Endothelial cell of umbilical vein (primary cell): Measurements from ENCODE around the gene RNF157. TPM values are rescaled to one million over a fixed set of nuclear protein-coding genes. Genes with fewer than 3 reads are reported as not detected.

ENCODE experiments used
- BruUV-seq: library from RNA; stranded (reverse); fragments of 400-500 nt; replicated peaks from 2 replicates; lab custom pipeline; 2021; lab: Mats Ljungman, UMichigan
- CTCF ChIA-PET: fragments of 300-600, 350-600 bp; sonication (Branson Sonifier 250); formaldehyde crosslinking; loops from one replicate; lab custom pipeline; 2021; ENCODE audit warnings: antibody characterized with exemption, inconsistent platforms; lab: Charles Lee
- POLR2A ChIA-PET: fragments of 300-600, 350-600 bp; sonication (Branson Sonifier 250); formaldehyde crosslinking; loops from one replicate; lab custom pipeline; 2021; ENCODE audit warnings: antibody characterized with exemption, inconsistent platforms; lab: Charles Lee
- DNase-seq: peaks from one replicate; pipeline ENCODE4 v3.0.0-alpha.2; 2011; ENCODE audit warnings: low read depth, low spot score
- FAIRE-seq: peaks from 2 replicates; lab custom pipeline; 2011; peaks lifted over from hg19 to GRCh38; lab: Jason Lieb, UNC
- H2AFZ ChIP-seq: 2 replicates; pipeline ENCODE4 v1.6.0; 2012; ENCODE audit warnings: low read depth, low read length, control low read depth, inconsistent platforms
- H3K27ac ChIP-seq: 2 replicates; pipeline ENCODE4 v1.5.1; 2011; ENCODE audit warnings: low read depth, mild to moderate bottlenecking, control low read depth, low read length, moderate library complexity; ENCODE audit not compliant: insufficient read depth
- H3K27me3 ChIP-seq, 2 experiments: 2 replicates each; pipeline versions ENCODE4 v1.6.0 to v1.6.1; 2011; ENCODE audit warnings: low read length in 2 of 2, mixed read lengths in 1 of 2; ENCODE audit not compliant: control insufficient read depth in 2 of 2, insufficient read depth in 2 of 2
- H3K36me3 ChIP-seq, 2 experiments: 2 replicates in 1 of 2; 3 replicates in 1 of 2; pipeline ENCODE4 v1.5.1; 2011; ENCODE audit warnings: low read length in 2 of 2, mild to moderate bottlenecking in 1 of 2, moderate library complexity in 1 of 2; ENCODE audit not compliant: control insufficient read depth in 2 of 2, insufficient read depth in 2 of 2; ENCODE audit errors: extremely low read depth in 1 of 2
- H3K4me1 ChIP-seq: 3 replicates; pipeline ENCODE4 v1.5.1; 2011; ENCODE audit warnings: mild to moderate bottlenecking, low read length; ENCODE audit not compliant: control insufficient read depth, insufficient read depth; ENCODE audit errors: extremely low read depth
- H3K4me2 ChIP-seq: 2 replicates; pipeline ENCODE4 v1.6.1; 2011; ENCODE audit warnings: low read length, control low read depth, mixed read lengths; ENCODE audit not compliant: insufficient read depth
- H3K4me3 ChIP-seq, 3 experiments: fragments of 200-600 bp in 1 of 3; sonication (generic), shearing (Covaris generic) in 1 of 3; replicated peaks in 1 of 3; 2 replicates each; pipeline ENCODE4 v1.5.1; 2011 to 2016; ENCODE audit warnings: control low read depth in 3 of 3, low read length in 3 of 3, mild to moderate bottlenecking in 2 of 3, inconsistent platforms in 1 of 3, low read depth in 1 of 3, moderate library complexity in 1 of 3; ENCODE audit not compliant: insufficient read depth in 1 of 3
- H3K79me2 ChIP-seq: 2 replicates; pipeline ENCODE4 v1.6.0; 2012; ENCODE audit warnings: low read length, inconsistent platforms; ENCODE audit not compliant: control insufficient read depth, insufficient read depth
- H3K9ac ChIP-seq: replicated peaks from 2 replicates; pipeline ENCODE3; 2011; ENCODE audit warnings: low read length, control low read depth; ENCODE audit not compliant: insufficient read depth; ENCODE audit errors: extremely low read depth
- H3K9me1 ChIP-seq: replicated peaks from 3 replicates; pipeline ENCODE4 v1.6.0; 2011; ENCODE audit warnings: mild to moderate bottlenecking, low read length; ENCODE audit not compliant: control insufficient read depth, insufficient read depth; ENCODE audit errors: extremely low read depth
- H3K9me3 ChIP-seq: replicated peaks from 2 replicates; pipeline ENCODE4 v1.5.1; 2012; ENCODE audit warnings: low read length, inconsistent platforms; ENCODE audit not compliant: control insufficient read depth, insufficient read depth
- H4K20me1 ChIP-seq: replicated peaks from 2 replicates; pipeline ENCODE3; 2011; ENCODE audit warnings: mild to moderate bottlenecking, low read length; ENCODE audit not compliant: control insufficient read depth, insufficient read depth; ENCODE audit errors: extremely low read depth
- EZH2 ChIP-seq: IDR thresholded peaks from 2 replicates; pipeline ENCODE4 v1.6.1; 2012; ENCODE audit warnings: borderline replicate concordance, low read depth, mild to moderate bottlenecking, moderate library complexity, low read length, inconsistent platforms; ENCODE audit not compliant: severe bottlenecking
- JUN ChIP-seq: IDR thresholded peaks from 2 replicates; pipeline ENCODE4 v1.6.1; 2011; ENCODE audit warnings: borderline replicate concordance, low read depth; ENCODE audit not compliant: insufficient read length, insufficient read depth
- MYC ChIP-seq: IDR thresholded peaks from one replicate; pipeline ENCODE4 v1.6.1; 2011; ENCODE audit warnings: mild to moderate bottlenecking, low read depth, low read length
- POLR2A ChIP-seq: IDR thresholded peaks from 2 replicates; pipeline ENCODE4 v1.6.1; 2012; ENCODE audit warnings: low read depth, mild to moderate bottlenecking, control low read depth, low read length
- dilution Hi-C: fragments of 300-500 bp; cut with MboI; formaldehyde crosslinking; loops from one replicate; pipeline ENCODE4 v1.15.0; 2019; ENCODE audit warnings: low sequenced_read_pairs; ENCODE audit not compliant: extremely low pct_ligation_motif_present
- intact Hi-C: fragments of 100-400 bp; cut with micrococcal nuclease; formaldehyde crosslinking; loops from one replicate; pipeline ENCODE4 v1.10.0; 2022
- polyA plus RNA-seq, 4 experiments: library from polyadenylated mRNA; depleted of rRNA in 3 of 4; stranded (reverse) in 3 of 4; unstranded in 1 of 4; fragments of >200 nt; gene quantifications; 2 replicates each; pipeline versions ENCODE4 v1.2.1 to v1.2.3, GENCODE V29; 2011 to 2012; ENCODE audit warnings: missing spikeins in 1 of 4
- total RNA-seq: library from RNA; stranded (reverse); gene quantifications from 2 replicates; pipeline ENCODE4 v1.2.3, GENCODE V29; 2021
- TF ChIP-seq, protein P1 (sequence below): IDR thresholded peaks from 2 replicates; pipeline ENCODE4 v1.6.1; 2011; ENCODE audit not compliant: insufficient read depth, insufficient read length
- TF ChIP-seq, protein P2 (sequence below), 2 donors: IDR thresholded peaks; 1 replicate in 1 of 2; 2 replicates in 1 of 2; pipeline ENCODE4 v1.5.1; 2011; ENCODE audit warnings: low read length in 2 of 2, mild to moderate bottlenecking in 2 of 2, moderate library complexity in 2 of 2, control low read depth in 1 of 2, inconsistent platforms in 1 of 2, low read depth in 1 of 2; ENCODE audit not compliant: insufficient read depth in 1 of 2; ENCODE audit errors: extremely low read depth in 1 of 2

The RNF157 gene
- total and polyA plus RNA-seq, 2 donors (not counting 3 experiments of a cell fraction or from before 2014, with no cell fraction given): 0.07 to 0.86 TPM

DNA sequence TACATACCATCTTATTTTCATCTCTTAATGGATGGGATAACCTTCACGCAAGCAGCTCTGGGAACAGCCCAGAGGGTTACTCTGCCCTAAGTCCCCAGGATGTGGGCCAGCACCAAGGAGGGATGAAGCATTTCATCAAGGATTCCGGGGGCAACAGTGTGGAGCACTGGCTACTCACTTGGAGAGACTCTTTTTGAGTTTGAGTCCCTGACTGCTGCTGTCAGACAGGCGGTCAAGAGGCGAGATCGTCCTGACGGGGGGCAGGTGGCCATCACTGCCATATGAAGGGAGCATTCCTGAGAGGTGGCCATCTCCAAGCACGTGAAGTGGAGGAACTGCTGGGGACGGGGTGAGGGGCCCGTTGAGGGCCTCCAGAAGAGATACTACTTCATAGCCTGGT lies 81.1 kb downstream of the RNF157 start:
- DNase-seq (no peak), FAIRE-seq (no peak)
- no peak overlapping the region for H3K4me3 ChIP-seq
- intact Hi-C loops (no loop called here), dilution Hi-C loops (no loop called here)
- no peaks in the 10 kb centered on the region for H3K9me1 ChIP-seq
- ChIA-PET CTCF (interaction anchor here (1.2 kb wide), 1 partner anchor 26 kb away, joined by 3 read pairs; no protein-coding TSS in a partner anchor), POLR2A (no interaction called here)
- no peak overlapping the region for H3K27ac ChIP-seq
- no peaks in the 10 kb centered on the region for H3K9me3 ChIP-seq
- no peaks in the 10 kb centered on the region for H3K4me1 ChIP-seq
- H3K9ac ChIP-seq: no peak overlapping the region
- no peaks in the 10 kb centered on the region for H4K20me1 ChIP-seq
- no peaks in the 10 kb centered on the region for H3K79me2 ChIP-seq
- no peaks in the 10 kb centered on the region for H3K36me3 ChIP-seq
- no peak overlapping the region for H3K4me2 ChIP-seq
- no peak overlapping the region for H2AFZ ChIP-seq
- no peak for TF ChIP-seq POLR2A
- TF ChIP-seq MYC: no peak
- no peak for TF ChIP-seq JUN
- TF ChIP-seq, protein P1, sequence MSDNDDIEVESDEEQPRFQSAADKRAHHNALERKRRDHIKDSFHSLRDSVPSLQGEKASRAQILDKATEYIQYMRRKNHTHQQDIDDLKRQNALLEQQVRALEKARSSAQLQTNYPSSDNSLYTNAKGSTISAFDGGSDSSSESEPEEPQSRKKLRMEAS: no peak
- BruUV-seq: no TSS peak
- H3K27me3 ChIP-seq: peaks cover 14 to 20% of the 10 kb centered on the region in 2 experiments

DNA sequence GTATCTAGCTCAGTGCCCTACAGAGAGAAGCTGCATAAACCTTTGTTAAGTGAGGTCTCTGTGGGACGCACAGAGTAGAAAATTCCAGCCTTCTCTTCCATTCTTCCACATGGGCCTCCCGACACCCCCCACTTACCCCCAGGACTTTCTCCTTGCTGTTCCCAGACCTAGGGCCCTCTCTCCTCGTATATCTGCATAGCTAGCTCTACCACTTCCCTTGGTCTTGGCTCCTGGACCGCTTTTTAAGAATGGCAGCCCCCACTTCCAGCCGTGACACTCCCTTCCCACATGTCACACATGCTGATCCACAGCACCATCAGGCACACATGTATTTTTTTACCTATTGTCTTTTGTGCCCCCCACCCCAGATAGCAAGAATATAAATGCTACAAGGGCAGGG lies 82.5 kb downstream of the RNF157 start:
- Histone ChIP-seq H3K9me3 (no peaks in the 10 kb centered on the region), H3K27me3 (peaks cover 14 to 23% of the 10 kb centered on the region in 2 experiments), H3K27ac (no peak overlapping the region), H3K4me1 (no peaks in the 10 kb centered on the region), H4K20me1 (no peaks in the 10 kb centered on the region), H3K79me2 (no peaks in the 10 kb centered on the region), H3K4me2 (no peak overlapping the region), H3K4me3 (no peak overlapping the region), H3K36me3 (no peaks in the 10 kb centered on the region), H2AFZ (no peak overlapping the region), H3K9ac (no peak overlapping the region), H3K9me1 (no peaks in the 10 kb centered on the region)
- intact Hi-C loops: no loop called here
- TF ChIP-seq EZH2: no peak
- TF ChIP-seq, protein P2, sequence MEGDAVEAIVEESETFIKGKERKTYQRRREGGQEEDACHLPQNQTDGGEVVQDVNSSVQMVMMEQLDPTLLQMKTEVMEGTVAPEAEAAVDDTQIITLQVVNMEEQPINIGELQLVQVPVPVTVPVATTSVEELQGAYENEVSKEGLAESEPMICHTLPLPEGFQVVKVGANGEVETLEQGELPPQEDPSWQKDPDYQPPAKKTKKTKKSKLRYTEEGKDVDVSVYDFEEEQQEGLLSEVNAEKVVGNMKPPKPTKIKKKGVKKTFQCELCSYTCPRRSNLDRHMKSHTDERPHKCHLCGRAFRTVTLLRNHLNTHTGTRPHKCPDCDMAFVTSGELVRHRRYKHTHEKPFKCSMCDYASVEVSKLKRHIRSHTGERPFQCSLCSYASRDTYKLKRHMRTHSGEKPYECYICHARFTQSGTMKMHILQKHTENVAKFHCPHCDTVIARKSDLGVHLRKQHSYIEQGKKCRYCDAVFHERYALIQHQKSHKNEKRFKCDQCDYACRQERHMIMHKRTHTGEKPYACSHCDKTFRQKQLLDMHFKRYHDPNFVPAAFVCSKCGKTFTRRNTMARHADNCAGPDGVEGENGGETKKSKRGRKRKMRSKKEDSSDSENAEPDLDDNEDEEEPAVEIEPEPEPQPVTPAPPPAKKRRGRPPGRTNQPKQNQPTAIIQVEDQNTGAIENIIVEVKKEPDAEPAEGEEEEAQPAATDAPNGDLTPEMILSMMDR (IDR thresholded peaks at IDR 0.05; ENCODE audit: extremely low read depth in 1 of 2, insufficient read depth in 1 of 2, low read depth in 1 of 2, low read length in 2 of 2): no peak
- dilution Hi-C loops: no loop called here
- BruUV-seq: no TSS peak
- POLR2A ChIA-PET: no interaction called here
- CTCF ChIA-PET: interaction anchor here (0.9 to 1.4 kb wide), 3 partner anchors 16 to 30 kb away, joined by 3 to 6 read pairs (median 3); no protein-coding TSS in a partner anchor
- FAIRE-seq: no peak
- DNase-seq: no peak
